GM18867 (cell line): ENCODE data around the gene THSD7A.
A peak's percentile ranks its signal among the peaks of the same experiment; 100 is the strongest.

Experiments used
- ATAC-seq: cut with Tn5 transposase; IDR thresholded peaks from one replicate; pipeline ENCODE4 v1.9.1; 2021; ENCODE audit warnings: mild to moderate bottlenecking, moderate library complexity; ENCODE audit not compliant: unreplicated experiment

Gene THSD7A

DNA sequence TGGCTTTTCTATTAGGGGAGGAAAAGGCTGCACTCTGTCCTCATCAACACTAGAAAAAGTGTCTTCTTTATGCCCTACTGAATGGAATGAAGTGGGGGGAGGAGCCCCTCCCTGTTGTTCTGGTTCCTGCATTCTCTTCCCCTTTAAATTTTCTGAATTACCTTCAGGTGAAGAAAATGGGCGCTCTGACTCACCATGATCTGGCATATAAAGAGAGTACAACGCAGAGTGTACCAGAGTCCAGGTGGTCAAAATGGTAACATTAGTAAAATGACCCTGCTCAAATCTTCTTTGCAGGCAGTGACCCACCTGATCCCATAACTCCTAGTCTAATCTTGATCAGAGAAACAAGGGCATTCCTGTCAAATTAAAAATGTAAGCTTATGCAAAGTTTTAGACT is 80.7 kb downstream of the THSD7A start:
- ATAC-seq, result no peak

- no peak for ATAC-seq
Observed at GRCh38 chr7:11750191-11750590, 81.8 kb downstream of the THSD7A start.

DNA sequence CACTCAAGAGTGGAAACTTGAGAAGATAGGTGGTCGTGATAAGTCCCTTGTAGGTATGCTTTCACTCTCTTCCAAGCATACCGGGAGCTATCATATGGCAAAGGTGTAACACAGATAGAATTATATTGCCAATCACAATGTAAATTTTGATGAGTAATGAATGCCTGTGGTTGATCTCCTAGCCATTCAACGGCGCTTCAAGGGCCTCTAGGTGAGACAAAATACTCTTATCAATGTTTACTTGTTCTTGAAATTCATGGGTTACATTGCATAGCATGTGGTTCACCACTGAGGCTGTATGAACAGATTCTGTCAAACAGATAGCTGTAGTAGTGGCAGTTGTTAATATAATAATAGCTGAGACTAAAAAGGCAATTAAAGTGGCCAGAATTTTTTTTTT is 82.4 kb downstream of the THSD7A start:
- no peak for ATAC-seq

GRCh38 chr7:11748884-11749283 is 83.1 kb downstream of the THSD7A start:
- ATAC-seq, result no peak

DNA sequence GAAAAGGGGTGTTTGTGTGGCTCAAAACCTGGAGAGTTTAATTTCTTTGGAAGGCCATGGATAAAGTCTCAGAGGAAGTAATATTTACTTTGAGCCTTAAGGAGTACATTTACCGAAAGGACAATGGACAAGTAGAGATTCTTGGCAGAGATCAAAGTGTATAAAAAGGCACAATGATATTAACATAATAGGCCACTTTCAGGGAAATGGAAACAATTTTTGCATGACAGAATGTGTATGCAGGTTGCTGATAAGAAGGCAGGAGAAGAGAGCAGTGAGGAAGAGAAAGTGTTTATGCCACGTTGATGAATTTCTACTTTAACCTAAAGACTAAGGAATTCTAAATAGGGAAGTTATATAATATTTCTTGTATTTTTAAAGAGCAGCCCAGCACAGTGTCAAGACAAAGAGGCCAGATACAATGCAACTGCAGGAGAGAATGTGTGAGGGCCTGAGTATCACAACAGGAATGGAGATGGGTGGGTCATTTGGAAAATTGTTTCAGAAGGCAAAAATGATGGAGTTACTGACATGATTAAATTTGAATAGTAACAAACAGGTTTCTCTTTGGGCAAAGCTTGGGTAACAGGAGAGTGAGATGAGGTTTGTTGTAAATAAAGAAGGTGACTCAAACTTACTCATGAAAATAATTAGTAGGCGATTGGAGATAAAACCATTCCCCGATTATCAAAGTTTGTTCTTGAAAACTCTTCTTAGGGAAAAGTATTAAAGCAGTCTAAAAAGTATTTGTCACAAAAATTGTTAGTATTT is 84.1 kb downstream of the THSD7A start:
- ATAC-seq, result no peak

DNA sequence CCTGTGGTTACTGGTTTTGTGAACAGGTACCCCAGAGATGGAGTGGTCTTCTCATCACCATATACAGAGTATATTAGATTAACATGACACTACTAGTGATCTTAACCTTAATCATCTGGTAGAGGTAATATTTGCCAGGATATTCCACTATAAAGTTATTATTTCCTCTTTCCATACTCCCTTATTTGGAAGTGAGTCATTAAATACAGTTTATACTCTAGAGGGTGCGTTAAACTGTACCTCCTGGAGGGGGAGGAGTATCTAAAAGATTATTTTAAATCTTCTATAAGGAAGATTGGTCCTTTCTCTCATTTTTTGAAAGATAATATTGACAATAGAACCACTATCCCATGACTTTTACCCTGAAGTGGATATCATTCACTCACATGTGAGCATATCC is 85.4 kb downstream of the THSD7A start:
- no peak for ATAC-seq

DNA sequence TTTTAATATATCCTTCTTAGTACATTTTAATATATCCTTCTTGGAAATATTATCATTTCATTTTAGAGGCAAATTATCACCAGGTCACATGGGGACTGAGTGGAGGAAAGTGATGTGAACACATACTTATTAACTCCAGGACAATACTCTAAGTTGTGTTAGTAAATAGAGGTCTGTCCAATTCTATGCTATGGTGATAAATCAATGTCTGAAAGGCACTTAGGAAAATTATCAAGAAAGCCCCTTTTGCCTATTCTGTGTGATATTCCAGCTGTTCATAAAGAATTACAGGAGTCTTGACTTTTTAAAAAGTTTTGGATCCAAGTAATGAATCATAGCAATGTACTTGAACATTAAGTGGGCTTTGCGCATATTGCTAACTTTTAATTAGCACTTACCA is 88.5 kb downstream of the THSD7A start:
- no peak for ATAC-seq

DNA sequence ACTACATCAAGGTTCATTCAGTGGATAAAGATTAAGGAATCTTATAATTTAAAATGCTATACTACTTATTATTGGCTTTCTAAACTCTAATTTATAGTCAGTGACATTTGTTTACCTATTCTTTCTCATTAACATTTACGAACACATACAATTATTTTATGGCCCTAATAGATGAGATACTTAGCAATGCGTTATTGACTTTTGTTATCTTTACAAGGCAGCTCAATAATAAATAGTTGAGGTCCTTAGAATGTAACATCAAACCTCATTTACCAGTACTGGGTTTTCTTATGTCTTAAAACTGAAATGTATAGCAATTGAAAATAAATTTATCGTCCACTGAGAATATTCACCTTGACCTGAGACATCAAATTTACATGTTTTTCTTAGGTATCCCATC is 89.0 kb downstream of the THSD7A start:
- ATAC-seq, result no peak

DNA sequence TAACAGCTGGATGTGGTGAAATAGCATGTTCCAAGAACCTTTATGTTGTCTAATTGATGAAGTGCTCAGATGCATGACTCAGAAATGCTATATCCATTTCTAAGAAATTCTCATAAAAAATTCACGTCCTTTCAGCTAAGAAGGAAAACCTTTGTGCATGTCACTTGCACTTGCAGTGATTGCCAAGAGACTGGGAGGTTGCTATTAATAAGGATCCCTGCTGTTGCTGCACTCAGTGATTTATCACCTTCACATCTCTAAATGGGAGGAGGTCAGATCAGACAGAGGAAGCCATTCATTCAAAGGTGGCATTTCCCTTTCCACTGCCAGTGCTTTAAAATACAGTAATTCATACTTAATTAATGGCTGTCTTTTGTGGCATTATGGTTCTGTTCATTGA is 89.5 kb downstream of the THSD7A start:
- no peak for ATAC-seq

- ATAC-seq, result no peak
Observed at GRCh38 chr7:11737723-11738122, 94.3 kb downstream of the THSD7A start.

- no peak for ATAC-seq
Observed at GRCh38 chr7:11732207-11732606, 99.8 kb downstream of the THSD7A start.

DNA sequence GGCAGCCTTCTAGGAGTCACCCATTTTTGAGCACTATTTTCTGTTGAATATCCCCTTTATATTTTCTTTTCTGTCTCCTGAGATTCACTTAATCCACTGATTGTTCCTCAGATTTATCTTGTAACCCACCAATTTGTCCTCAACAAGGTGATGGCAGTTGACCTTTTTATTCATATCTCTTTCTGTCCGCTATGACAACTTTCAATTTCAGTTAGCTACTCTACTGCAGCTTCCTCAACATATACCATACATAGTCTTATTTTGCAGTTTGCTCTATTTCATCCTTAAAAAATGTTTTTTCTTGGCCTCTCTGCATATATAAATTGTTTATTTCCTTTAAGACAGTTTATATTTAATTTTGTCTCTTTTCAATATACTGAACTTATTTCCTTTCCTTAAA is 101.3 kb downstream of the THSD7A start:
- peak; percentile 53 for ATAC-seq

DNA sequence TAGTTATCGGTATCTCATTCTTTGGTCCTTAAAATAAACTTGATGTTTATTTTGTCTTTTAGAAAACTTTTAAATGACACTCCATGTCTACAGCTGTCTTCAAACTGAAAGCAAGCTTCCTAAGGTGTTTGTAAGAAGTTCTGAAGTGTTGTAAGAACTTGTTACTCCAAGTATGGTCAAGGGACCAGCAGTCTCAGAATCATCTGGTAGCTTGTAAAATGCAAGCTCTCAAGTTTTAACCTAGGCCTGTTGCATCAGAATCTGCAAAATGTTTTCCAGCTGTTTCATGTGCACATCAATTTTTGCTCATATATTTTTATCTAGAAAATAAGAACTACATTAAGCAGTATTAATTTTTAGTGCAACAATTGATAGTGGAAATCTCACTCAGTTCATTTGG is 104.1 kb downstream of the THSD7A start:
- no peak for ATAC-seq

GRCh38 chr7:11726794-11727155 is 105.2 kb downstream of the THSD7A start:
- ATAC-seq, result peak; percentile 8

DNA sequence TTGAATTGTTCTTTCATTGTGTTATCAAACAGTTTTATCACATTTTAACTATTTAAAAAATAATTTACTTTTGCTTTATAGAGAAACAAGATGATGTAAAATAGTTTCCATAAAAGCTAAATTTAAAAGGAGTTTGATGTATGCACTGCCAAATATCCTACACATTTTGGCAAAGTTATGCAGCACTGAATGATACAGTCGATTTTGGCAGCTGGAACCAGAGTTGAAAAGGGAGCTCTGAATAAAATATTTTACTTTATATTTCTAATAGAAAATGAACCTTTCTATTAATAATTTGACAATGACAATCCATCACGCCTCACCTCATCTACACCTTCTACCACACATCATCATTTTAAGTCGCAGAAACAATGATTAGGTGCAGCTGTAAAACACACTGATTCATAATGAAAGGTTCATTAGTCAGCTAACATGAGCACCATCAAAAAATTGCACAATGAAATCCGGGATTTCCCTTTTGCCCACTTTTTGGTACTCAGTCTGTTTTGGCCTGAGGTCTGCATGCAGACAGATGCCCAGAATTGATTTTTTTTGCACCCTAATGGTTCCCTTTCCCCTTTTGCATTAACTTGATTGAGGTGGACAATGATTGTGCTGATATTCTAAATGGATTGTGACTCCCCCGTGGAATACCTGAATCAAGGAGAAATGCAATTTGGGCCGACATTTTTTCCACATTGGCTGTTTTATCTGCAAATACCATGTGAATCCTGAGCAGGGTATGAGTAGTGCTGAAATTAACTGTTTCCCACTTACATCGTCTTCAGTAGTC is 105.8 kb downstream of the THSD7A start:
- peak; percentile 50 for ATAC-seq

DNA sequence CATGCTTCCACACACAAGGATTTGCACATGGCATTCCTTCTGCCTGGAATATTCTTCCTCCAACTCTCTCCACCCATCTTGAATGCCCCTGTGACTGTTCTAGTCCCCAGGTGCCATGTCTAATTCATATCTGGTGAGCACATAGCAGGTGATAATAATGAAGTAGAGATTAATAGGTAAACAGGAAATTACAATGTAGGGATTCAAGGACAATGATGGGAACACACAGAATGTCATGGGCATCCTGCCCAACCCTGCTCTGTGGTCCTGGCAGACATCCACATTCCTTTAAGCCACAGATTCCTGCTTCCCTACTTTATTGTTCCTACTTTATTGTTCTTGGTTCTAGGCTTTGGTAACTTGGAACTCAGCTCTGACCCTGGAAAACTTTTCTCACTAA is 115.8 kb downstream of the THSD7A start:
- ATAC-seq, result no peak

DNA sequence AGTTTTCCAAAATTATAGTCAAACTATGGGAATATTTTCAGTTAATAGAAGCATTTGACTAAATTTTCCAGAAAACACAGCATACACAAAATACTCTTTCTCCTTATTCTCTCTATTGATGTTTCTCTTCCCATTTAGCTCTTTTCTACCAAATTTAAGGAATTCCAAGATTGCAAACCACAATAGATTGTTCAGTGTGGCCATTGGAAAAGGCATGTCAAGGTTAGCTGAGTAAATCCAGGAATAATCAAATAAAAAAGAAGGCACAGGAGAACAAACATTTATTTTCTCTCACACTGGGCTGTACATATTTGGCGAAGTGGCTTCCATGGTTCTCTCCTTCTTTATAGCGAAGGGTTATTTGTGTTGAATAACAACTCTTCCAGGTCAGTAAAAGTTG is 117.3 kb downstream of the THSD7A start:
- no peak for ATAC-seq

DNA sequence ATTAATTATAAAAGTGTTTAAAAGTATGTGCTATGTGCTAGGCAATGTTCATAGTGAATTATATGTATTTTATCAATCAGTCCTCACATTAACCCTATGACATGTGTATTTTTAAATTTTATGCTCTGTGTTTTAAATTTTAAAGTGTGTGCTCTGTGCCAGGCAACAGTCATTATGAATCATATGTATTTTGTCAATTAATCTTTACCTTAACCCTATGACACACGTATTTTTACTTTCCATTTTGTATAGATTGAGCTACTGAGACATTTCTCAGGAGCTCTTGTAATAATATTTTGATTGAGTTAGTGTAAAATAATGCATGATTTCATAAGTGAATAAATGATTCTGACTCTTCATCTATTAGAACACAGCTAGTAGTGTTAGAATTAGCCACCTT is 117.8 kb downstream of the THSD7A start:
- no peak for ATAC-seq

DNA sequence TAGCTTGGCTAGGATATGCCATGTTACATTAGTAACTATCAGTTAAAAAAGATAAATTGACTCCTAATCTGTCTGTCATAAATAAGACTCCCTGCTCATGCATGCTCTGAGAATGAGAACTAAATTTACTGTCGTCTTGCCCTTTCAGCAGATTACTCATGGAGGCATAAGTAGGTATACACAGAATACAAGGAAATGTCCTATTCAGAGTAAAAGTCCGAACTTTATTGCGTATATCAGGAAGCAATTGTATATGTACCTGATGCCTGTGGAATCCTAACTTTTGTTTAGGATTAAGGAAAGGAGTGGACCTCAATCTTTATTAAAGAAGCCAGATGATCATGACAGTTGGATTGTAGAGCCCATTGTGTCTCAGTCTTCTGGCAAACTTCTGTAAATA is 118.6 kb downstream of the THSD7A start:
- ATAC-seq, result no peak

DNA sequence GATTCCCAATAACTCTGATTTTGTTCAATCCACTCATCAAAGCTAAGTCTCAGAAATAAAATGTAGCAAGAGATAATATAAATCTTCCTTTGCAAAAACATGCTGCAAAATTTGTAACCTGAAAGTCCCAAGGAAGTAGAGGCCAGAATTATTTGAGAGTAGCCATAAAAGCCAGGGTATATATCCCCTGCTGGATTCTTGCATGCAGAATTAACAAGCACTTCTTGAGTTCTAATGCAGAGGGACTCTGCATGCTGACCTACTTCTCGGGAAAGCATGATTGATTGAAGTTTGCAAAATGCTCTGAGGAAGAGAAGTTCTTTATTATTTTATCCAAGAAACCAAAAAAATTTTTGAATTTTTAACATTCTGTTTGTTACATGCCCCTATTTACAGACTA is 121.6 kb downstream of the THSD7A start:
- no peak for ATAC-seq

DNA sequence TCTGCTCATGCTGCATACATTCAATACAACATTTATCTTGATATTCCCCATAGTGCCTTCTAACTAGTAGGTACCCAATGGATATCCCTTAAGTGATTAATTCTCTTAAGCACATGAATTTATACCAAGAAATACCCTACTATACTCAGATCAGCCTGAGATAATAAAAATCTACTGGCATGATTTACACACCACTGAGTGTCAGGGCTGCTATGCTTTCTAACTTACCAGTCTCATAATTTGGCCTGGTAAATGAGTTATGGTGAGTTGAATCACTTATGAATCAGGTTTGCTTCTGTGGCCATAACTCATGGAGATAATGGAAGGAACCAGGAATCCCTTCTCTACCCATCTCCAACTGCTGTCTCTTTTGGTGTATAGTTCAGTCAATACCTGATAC is 122.8 kb downstream of the THSD7A start:
- ATAC-seq, result no peak

- ATAC-seq, result no peak
Observed at GRCh38 chr7:11707606-11708193, 124.3 kb downstream of the THSD7A start.
